ENCODE measurements around the gene BAG1.
A peak's percentile ranks its signal among the peaks of the same experiment; 100 is the strongest.

The BAG1 gene

DNA sequence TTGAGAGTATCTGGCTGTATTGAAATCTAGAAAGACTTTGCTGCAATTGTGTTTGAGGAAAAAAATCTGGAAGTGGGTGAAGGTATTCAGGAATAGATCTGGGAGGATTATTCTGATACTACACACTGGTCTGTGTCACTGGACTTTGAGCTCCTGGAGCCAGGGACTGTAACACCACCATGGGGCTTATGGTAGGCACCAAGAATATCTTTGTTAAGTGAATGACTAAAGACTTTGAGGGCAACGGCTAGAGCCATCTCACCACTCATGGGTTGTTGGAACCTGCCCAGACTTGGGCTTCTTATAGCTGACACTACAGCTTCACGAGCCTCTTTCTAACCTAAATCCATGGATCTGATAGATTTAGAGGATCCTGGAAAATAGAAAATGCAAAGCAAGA is 36.0 kb upstream of the BAG1 start:
- TF ChIP-seq, protein P1, sequence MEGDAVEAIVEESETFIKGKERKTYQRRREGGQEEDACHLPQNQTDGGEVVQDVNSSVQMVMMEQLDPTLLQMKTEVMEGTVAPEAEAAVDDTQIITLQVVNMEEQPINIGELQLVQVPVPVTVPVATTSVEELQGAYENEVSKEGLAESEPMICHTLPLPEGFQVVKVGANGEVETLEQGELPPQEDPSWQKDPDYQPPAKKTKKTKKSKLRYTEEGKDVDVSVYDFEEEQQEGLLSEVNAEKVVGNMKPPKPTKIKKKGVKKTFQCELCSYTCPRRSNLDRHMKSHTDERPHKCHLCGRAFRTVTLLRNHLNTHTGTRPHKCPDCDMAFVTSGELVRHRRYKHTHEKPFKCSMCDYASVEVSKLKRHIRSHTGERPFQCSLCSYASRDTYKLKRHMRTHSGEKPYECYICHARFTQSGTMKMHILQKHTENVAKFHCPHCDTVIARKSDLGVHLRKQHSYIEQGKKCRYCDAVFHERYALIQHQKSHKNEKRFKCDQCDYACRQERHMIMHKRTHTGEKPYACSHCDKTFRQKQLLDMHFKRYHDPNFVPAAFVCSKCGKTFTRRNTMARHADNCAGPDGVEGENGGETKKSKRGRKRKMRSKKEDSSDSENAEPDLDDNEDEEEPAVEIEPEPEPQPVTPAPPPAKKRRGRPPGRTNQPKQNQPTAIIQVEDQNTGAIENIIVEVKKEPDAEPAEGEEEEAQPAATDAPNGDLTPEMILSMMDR (IDR thresholded peaks at IDR 0.05; ENCODE audit: low read depth, low read length) = no peak
- no peak overlapping the region for H3K4me3 ChIP-seq (ENCODE audit: low read depth, low read length)

DNA sequence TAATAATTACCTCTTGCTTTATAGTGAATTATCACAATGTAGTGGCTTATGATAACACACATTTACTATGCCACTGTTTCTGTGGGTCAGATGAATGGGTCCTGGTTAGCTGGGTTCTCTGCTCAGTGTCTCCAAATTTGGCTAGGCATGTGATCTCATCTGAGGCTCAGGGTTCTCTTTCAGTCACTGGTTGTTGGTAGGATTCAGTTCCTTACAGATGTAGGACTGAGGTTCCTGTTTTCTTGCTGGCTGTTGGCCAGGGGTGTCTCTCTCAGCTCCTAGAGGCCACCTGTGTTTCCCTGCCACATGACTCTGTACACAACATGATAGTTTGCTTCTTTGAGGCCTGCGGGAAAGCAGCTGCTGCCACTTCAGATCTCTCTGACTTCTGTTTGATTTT is 32.9 kb upstream of the BAG1 start:
- TF ChIP-seq, protein P1 (IDR thresholded peaks at IDR 0.05; ENCODE audit: low read depth, low read length) = no peak
- no peak overlapping the region for H3K4me3 ChIP-seq (ENCODE audit: low read depth, low read length)

DNA sequence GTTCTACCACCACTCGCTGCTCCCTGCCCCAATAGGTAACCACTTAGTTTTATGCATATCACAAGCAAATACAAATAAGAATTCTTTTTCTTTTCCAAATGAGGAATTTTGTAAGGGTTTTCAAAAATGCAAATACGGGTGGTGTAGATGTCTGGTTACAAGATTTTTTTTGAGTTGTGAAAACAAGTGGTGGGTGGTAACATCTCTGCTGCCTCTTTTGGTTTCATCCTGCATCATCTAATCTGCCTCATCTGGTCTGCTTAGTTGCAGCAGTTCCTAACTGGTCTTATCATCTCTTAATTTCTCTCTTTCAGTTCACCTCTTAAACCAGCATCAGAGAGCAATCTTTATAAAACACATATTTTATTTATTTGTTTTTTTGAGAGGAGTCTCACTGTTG is 31.1 kb upstream of the BAG1 start:
- no peak overlapping the region for H3K4me3 ChIP-seq (ENCODE audit: low read depth, low read length)
- TF ChIP-seq, protein P1 (IDR thresholded peaks at IDR 0.05; ENCODE audit: low read depth, low read length) = no peak

DNA sequence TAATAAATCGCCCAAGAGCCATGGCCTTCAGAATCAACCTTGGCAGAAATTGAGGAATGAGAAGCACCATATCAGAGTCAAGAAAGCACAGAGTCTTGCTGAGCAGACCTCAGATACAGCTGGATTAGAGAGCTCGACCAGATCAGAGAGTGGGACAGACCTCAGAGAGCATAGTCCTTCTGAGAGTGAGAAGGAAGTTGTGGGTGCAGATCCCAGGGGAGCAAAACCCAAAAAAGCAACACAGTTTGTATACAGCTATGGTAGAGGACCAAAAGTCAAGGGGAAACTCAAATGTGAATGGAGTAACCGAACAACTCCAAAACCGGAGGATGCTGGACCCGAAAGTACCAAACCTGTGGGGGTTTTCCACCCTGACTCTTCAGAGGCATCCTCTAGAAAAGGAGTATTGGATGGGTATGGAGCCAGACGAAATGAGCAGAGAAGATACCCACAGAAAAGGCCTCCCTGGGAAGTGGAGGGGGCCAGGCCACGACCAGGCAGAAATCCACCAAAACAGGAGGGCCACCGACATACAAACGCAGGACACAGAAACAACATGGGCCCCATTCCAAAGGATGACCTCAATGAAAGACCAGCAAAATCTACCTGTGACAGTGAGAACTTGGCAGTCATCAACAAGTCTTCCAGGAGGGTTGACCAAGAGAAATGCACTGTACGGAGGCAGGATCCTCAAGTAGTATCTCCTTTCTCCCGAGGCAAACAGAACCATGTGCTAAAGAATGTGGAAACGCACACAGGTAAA is 30.3 kb upstream of the BAG1 start:
- TF ChIP-seq, protein P1 (IDR thresholded peaks at IDR 0.05; ENCODE audit: low read depth, low read length) = no peak
- no peak overlapping the region for H3K4me3 ChIP-seq (ENCODE audit: low read depth, low read length)

DNA sequence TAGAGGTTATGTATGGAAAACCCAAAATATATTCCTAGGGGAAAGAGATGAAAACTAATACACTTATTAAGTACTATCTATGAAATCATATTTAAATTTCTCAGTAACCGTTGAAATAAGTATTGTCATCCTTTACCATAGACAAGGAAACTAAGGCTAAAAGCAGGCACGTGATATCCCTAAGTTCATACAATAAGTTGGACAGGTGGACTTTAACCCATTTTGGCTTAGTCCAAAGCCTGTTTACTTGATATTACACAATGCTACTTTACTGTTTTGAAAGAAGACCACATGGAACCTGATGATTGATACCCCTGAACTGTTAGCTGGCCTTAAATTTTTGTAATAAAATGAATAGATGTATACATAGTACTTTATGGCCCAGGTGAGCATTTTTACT is 29.3 kb upstream of the BAG1 start:
- TF ChIP-seq, protein P1 (IDR thresholded peaks at IDR 0.05; ENCODE audit: low read depth, low read length) = no peak
- no peak overlapping the region for H3K4me3 ChIP-seq (ENCODE audit: low read depth, low read length)

DNA sequence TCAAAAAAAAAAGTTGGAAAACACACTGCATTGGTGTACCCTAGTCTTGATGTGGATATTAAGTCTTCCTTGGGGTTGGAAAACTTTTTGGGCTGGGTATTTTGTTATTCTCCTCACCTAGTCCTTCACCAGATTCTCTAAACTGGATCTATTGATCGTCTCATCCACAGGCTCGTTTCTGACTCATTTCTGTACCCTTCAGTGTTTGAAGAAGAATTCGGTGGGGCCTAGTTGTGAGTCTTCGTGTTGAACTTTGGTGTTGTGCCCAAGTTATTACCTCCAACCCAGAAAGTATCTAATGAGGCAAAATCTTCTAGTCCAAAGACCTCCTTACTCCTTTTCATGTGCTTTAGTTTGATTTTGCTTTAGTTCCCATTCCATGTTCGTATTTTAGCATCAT is 27.4 kb upstream of the BAG1 start:
- no peak overlapping the region for H3K4me3 ChIP-seq (ENCODE audit: low read depth, low read length)
- TF ChIP-seq, protein P1 (IDR thresholded peaks at IDR 0.05; ENCODE audit: low read depth, low read length) = no peak

DNA sequence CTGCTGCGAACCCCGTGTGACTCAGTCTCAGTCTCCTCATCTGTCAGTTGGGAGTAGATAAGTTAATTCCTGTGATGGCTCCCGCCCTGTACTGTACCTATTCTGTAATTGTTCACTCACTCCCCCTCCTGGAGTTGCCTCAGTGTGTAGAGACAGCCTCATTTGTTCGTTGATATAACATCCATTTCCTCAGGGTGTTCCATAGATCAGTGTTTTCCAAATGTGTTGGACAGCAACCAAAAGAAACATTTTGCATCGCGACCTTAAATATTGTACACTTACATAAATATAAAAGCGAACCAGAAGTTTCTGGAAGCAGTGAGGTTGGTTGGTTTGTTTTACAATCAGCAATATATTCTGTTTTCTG is 26.5 kb upstream of the BAG1 start:
- H3K4me3 ChIP-seq (ENCODE audit: low read depth, low read length) = peak overlapping the region; percentile 86
- TF ChIP-seq, protein P1 (IDR thresholded peaks at IDR 0.05; ENCODE audit: low read depth, low read length) = no peak
